GM19043 (cell line): Measurements from ENCODE around the gene LGALS4.
"Not testable (repeated sequence)": the region's sequence is repeated elsewhere in the genome, so short reads cannot be mapped to it uniquely, and the experiment has no call there.

Experiments used
- ATAC-seq: cut with Tn5 transposase; IDR thresholded peaks from one replicate; pipeline ENCODE4 v1.9.1; 2021; ENCODE audit warnings: low read depth; ENCODE audit not compliant: unreplicated experiment

LGALS4 gene

GRCh38 chr19:38774181-38774950 is 38.4 kb downstream of the LGALS4 start:
- no peak for ATAC-seq

GRCh38 chr19:38773469-38774177 is 39.1 kb downstream of the LGALS4 start, which contains the start of gene LGALS7:
Gene LGALS7, minus strand, starts transcription at chr19:38773517. Its CDS starts 25 bp downstream, at chr19:38773492.
- ATAC-seq, result no peak

- ATAC-seq, result not testable (repeated sequence)
Measured at GRCh38 chr19:38771569-38771968, 41.2 kb downstream of the LGALS4 start.

- not testable (repeated sequence) for ATAC-seq
Measured at GRCh38 chr19:38770949-38771275, 41.8 kb downstream of the LGALS4 start.

- ATAC-seq, result not testable (repeated sequence)
Measured at GRCh38 chr19:38770228-38770948, 42.4 kb downstream of the LGALS4 start.

- no peak for ATAC-seq
Measured at GRCh38 chr19:38769635-38770211, 43.0 kb downstream of the LGALS4 start.

GRCh38 chr19:38766276-38767047 is 46.3 kb downstream of the LGALS4 start:
- no peak for ATAC-seq

- no peak for ATAC-seq
Measured at GRCh38 chr19:38765214-38765613, 47.5 kb downstream of the LGALS4 start.

GRCh38 chr19:38763795-38764220 is 48.9 kb downstream of the LGALS4 start:
- no peak for ATAC-seq

- not testable (repeated sequence) for ATAC-seq
Measured at GRCh38 chr19:38761884-38762389, 50.8 kb downstream of the LGALS4 start.

GRCh38 chr19:38760805-38761517 is 51.8 kb downstream of the LGALS4 start:
- ATAC-seq, result not testable (repeated sequence)

GRCh38 chr19:38759590-38760003 is 53.1 kb downstream of the LGALS4 start:
- no peak for ATAC-seq

GRCh38 chr19:38754196-38754595 is 58.5 kb downstream of the LGALS4 start:
- ATAC-seq, result not testable (repeated sequence)

- not testable (repeated sequence) for ATAC-seq
Measured at GRCh38 chr19:38753783-38754182, 59.0 kb downstream of the LGALS4 start.
